WTC11 (cell line): ENCODE data around the gene HSPA1B. TPM values are rescaled to one million over a fixed set of nuclear protein-coding genes. Genes with fewer than 3 reads are reported as not detected.

Source experiments
- ATAC-seq: fragments of 200-7000 bp; cut with Tn5 transposase; 2 replicates; pipeline ENCODE4 v1.10.0; 2021; ENCODE audit warnings: mild to moderate bottlenecking, moderate library complexity
- CTCF ChIA-PET: fragments of 300-600 bp; sonication (Branson Sonifier 250); formaldehyde crosslinking; loops from one replicate; lab custom pipeline; 2021; ENCODE audit warnings: antibody characterized with exemption; lab: Charles Lee
- POLR2A ChIA-PET: fragments of 350-600 bp; sonication (Branson Sonifier 250); formaldehyde crosslinking; loops from one replicate; lab custom pipeline; 2021; ENCODE audit warnings: antibody characterized with exemption; lab: Charles Lee
- DNase-seq: peaks from one replicate; pipeline ENCODE4 v3.0.0; 2021; ENCODE audit warnings: low spot score
- H3K27ac Mint-ChIP-seq: 2 replicates; pipeline ENCODE4 v1.8.0; 2021; ENCODE audit warnings: mixed read lengths
- H3K27me3 Mint-ChIP-seq: 2 replicates; pipeline ENCODE4 v1.8.0; 2021; ENCODE audit warnings: low read depth, mild to moderate bottlenecking, moderate library complexity, mixed read lengths
- H3K36me3 Mint-ChIP-seq: 2 replicates; pipeline ENCODE4 v1.8.0; 2021; ENCODE audit warnings: mixed read lengths
- H3K4me1 Mint-ChIP-seq: 2 replicates; pipeline ENCODE4 v1.8.0; 2022; ENCODE audit warnings: mixed read lengths
- H3K4me3 Mint-ChIP-seq: 2 replicates; pipeline ENCODE4 v1.8.0; 2021; ENCODE audit warnings: mild to moderate bottlenecking, moderate library complexity, mixed read lengths
- H3K9me3 Mint-ChIP-seq: 2 replicates; pipeline ENCODE4 v1.8.0; 2021; ENCODE audit warnings: mixed read lengths
- EMX1 ChIP-seq: fragments of 250-450 bp; sonication (Bioruptor Pico); IDR thresholded peaks from 2 replicates; pipeline ENCODE4 v1.8.0; 2021; ENCODE audit warnings: mild to moderate bottlenecking
- ESRRA ChIP-seq: sonication (generic); formaldehyde crosslinking; IDR thresholded peaks from 2 replicates; pipeline ENCODE4 v1.8.1; 2022; ENCODE audit warnings: mild to moderate bottlenecking, missing genetic modification reagents, borderline replicate concordance
- FOXJ3 ChIP-seq: sonication (generic); formaldehyde crosslinking; IDR thresholded peaks from 2 replicates; pipeline ENCODE4 v1.9.0; 2021; ENCODE audit warnings: missing genetic modification reagents, mild to moderate bottlenecking, borderline replicate concordance
- GABPB1 ChIP-seq: sonication (generic); formaldehyde crosslinking; IDR thresholded peaks from 2 replicates; pipeline ENCODE4 v1.8.1; 2023; ENCODE audit warnings: mild to moderate bottlenecking, missing genetic modification reagents
- HMGA2 ChIP-seq: fragments of 250-450 bp; sonication (Bioruptor Pico); IDR thresholded peaks from 2 replicates; pipeline ENCODE4 v1.4.0; 2021; ENCODE audit warnings: mild to moderate bottlenecking, moderate library complexity
- IRF2 ChIP-seq: sonication (generic); formaldehyde crosslinking; IDR thresholded peaks from 2 replicates; pipeline ENCODE4 v1.8.0; 2022; ENCODE audit warnings: low read depth, missing genetic modification reagents, borderline replicate concordance
- JUN ChIP-seq: sonication (generic); formaldehyde crosslinking; IDR thresholded peaks from 2 replicates; pipeline ENCODE4 v1.8.0; 2023; ENCODE audit warnings: mild to moderate bottlenecking, missing genetic modification reagents
- NFATC4 ChIP-seq: fragments of 250-450 bp; sonication (Bioruptor Pico); IDR thresholded peaks from 2 replicates; pipeline ENCODE4 v1.9.0; 2021; ENCODE audit warnings: mild to moderate bottlenecking
- RELA ChIP-seq: sonication (generic); formaldehyde crosslinking; IDR thresholded peaks from 2 replicates; pipeline ENCODE4 v1.8.1; 2022; ENCODE audit warnings: missing genetic modification reagents, mild to moderate bottlenecking, borderline replicate concordance
- SMAD4 ChIP-seq: sonication (generic); formaldehyde crosslinking; IDR thresholded peaks from 2 replicates; pipeline ENCODE4 v1.8.0; 2022; ENCODE audit warnings: mild to moderate bottlenecking, missing genetic modification reagents
- ZNF232 ChIP-seq: sonication (generic); formaldehyde crosslinking; IDR thresholded peaks from 2 replicates; pipeline ENCODE4 v1.8.0; 2022; ENCODE audit warnings: mild to moderate bottlenecking, missing genetic modification reagents
- ZNF317 ChIP-seq: sonication (generic); formaldehyde crosslinking; IDR thresholded peaks from 2 replicates; pipeline ENCODE4 v1.8.1; 2023; ENCODE audit warnings: low read depth, mild to moderate bottlenecking, moderate library complexity, missing genetic modification reagents, borderline replicate concordance
- ZNF416 ChIP-seq: fragments of 250-450 bp; sonication (Bioruptor Pico); IDR thresholded peaks from 2 replicates; pipeline ENCODE4 v1.9.0; 2021; ENCODE audit warnings: mild to moderate bottlenecking, inconsistent platforms
- total RNA-seq: library from RNA; stranded (reverse); gene quantifications from 3 replicates; pipeline ENCODE4 v1.2.3, GENCODE V29; 2021
- TF ChIP-seq, protein P1 (sequence below): sonication (generic); formaldehyde crosslinking; IDR thresholded peaks from 2 replicates; pipeline ENCODE4 v1.8.0; 2023; ENCODE audit warnings: mild to moderate bottlenecking, missing genetic modification reagents
- TF ChIP-seq, protein P2 (sequence below): sonication (generic); formaldehyde crosslinking; IDR thresholded peaks from 2 replicates; pipeline ENCODE4 v1.8.1; 2023; ENCODE audit warnings: mild to moderate bottlenecking, missing genetic modification reagents, borderline replicate concordance
- TF ChIP-seq, protein P3 (sequence below): sonication (generic); formaldehyde crosslinking; IDR thresholded peaks from 2 replicates; pipeline ENCODE4 v1.8.1; 2022; ENCODE audit warnings: missing genetic modification reagents, borderline replicate concordance
- TF ChIP-seq, protein P4 (sequence below): fragments of 250-450 bp; sonication (Bioruptor Pico); IDR thresholded peaks from 2 replicates; pipeline ENCODE4 v1.9.0; 2021; ENCODE audit warnings: mild to moderate bottlenecking

The HSPA1B gene
- total RNA-seq, 1 experiment from 2014 or later: 75.3 TPM

DNA sequence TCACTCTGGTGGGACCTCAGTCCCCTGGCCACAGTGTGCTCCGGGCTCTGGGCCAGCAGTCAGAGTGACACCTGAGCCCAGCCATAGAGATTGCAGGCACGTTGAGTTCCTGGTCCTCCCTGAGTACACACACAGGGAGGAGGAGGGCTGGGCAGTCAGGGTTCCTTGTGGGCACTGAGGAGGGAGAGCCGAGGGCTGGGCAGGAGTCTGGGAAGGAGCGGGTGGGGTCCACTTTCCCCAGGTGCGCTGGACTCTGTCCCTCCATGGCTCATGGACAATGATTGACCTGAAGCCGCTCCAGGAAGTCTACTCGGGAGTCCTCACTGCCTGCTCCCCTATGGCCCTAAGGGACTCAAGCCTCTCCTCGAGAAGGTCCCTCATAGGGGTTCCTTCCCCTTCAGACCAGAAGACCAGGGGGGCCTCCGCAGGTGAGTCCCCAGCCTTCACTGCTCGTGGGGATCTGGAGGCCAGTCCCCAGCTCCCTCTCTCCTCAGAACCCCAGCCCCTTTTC lies 50.2 kb downstream of the HSPA1B start:
- ChIA-PET POLR2A (no interaction called here), CTCF (interaction anchor here (1.4 kb wide), 1 partner anchor 46 kb away, joined by 4 read pairs; no protein-coding TSS in a partner anchor)
- H3K9me3 Mint-ChIP-seq: no peaks in the 10 kb centered on the region
- no peak for DNase-seq
- no peak for ATAC-seq
- H3K27me3 Mint-ChIP-seq: no peaks in the 10 kb centered on the region
- H3K4me1 Mint-ChIP-seq: peaks cover 6% of the 10 kb centered on the region
- no peak for TF ChIP-seq NFATC4 (CRISPR knock-in tag)
- TF ChIP-seq GABPB1 (CRISPR knock-in tag): peak; percentile 58; the same call in 1 of the 2 replicates
- H3K27ac Mint-ChIP-seq: no peak overlapping the region
- peaks cover 26% of the 10 kb centered on the region for H3K36me3 Mint-ChIP-seq
- no peak overlapping the region for H3K4me3 Mint-ChIP-seq

DNA sequence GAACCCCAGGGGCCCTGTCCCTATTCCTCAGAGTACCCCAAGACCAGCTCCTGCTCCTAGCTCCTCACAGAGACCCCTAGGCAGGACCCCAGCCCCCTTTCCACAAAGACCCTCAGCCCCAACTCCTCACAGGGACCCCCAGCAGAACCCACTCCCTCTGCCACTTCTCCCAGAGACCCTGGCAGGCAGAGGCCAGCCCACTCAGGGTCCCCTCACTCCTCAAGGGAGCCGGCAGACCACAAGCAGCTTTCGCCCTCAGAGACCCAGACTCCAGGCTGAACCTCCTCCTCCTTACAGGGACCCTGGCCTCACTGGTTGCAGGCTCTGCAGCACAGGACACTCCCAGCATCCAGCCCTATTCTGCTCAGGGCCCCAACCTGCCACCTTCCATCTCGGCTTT lies 50.7 kb downstream of the HSPA1B start:
- DNase-seq (no peak), ATAC-seq (no peak; the same call in 1 of the 2 replicates)
- Mint-ChIP-seq H3K4me1 (peaks cover 6% of the 10 kb centered on the region), H3K4me3 (0 out of 2 replicates have a peak overlapping the region, but pooled peaks have one; percentile 51), H3K27me3 (no peaks in the 10 kb centered on the region), H3K27ac (no peak overlapping the region), H3K9me3 (no peaks in the 10 kb centered on the region), H3K36me3 (peaks cover 31% of the 10 kb centered on the region)
- POLR2A ChIA-PET: no interaction called here
- CTCF ChIA-PET: interaction anchor here (1.3 kb wide), 1 partner anchor 87 kb away, joined by 5 read pairs; no protein-coding TSS in a partner anchor
- TF ChIP-seq JUN (CRISPR knock-in tag) (no peak), ZNF317 (CRISPR knock-in tag) (no peak), HMGA2 (CRISPR knock-in tag) (no peak), ZNF232 (CRISPR knock-in tag) (no peak), EMX1 (no peak), RELA (CRISPR knock-in tag) (no peak), SMAD4 (no peak), FOXJ3 (no peak), IRF2 (CRISPR knock-in tag) (no peak), ESRRA (CRISPR knock-in tag) (no peak)
- TF ChIP-seq, protein P1, sequence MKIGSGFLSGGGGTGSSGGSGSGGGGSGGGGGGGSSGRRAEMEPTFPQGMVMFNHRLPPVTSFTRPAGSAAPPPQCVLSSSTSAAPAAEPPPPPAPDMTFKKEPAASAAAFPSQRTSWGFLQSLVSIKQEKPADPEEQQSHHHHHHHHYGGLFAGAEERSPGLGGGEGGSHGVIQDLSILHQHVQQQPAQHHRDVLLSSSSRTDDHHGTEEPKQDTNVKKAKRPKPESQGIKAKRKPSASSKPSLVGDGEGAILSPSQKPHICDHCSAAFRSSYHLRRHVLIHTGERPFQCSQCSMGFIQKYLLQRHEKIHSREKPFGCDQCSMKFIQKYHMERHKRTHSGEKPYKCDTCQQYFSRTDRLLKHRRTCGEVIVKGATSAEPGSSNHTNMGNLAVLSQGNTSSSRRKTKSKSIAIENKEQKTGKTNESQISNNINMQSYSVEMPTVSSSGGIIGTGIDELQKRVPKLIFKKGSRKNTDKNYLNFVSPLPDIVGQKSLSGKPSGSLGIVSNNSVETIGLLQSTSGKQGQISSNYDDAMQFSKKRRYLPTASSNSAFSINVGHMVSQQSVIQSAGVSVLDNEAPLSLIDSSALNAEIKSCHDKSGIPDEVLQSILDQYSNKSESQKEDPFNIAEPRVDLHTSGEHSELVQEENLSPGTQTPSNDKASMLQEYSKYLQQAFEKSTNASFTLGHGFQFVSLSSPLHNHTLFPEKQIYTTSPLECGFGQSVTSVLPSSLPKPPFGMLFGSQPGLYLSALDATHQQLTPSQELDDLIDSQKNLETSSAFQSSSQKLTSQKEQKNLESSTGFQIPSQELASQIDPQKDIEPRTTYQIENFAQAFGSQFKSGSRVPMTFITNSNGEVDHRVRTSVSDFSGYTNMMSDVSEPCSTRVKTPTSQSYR: no peak
- TF ChIP-seq, protein P2, sequence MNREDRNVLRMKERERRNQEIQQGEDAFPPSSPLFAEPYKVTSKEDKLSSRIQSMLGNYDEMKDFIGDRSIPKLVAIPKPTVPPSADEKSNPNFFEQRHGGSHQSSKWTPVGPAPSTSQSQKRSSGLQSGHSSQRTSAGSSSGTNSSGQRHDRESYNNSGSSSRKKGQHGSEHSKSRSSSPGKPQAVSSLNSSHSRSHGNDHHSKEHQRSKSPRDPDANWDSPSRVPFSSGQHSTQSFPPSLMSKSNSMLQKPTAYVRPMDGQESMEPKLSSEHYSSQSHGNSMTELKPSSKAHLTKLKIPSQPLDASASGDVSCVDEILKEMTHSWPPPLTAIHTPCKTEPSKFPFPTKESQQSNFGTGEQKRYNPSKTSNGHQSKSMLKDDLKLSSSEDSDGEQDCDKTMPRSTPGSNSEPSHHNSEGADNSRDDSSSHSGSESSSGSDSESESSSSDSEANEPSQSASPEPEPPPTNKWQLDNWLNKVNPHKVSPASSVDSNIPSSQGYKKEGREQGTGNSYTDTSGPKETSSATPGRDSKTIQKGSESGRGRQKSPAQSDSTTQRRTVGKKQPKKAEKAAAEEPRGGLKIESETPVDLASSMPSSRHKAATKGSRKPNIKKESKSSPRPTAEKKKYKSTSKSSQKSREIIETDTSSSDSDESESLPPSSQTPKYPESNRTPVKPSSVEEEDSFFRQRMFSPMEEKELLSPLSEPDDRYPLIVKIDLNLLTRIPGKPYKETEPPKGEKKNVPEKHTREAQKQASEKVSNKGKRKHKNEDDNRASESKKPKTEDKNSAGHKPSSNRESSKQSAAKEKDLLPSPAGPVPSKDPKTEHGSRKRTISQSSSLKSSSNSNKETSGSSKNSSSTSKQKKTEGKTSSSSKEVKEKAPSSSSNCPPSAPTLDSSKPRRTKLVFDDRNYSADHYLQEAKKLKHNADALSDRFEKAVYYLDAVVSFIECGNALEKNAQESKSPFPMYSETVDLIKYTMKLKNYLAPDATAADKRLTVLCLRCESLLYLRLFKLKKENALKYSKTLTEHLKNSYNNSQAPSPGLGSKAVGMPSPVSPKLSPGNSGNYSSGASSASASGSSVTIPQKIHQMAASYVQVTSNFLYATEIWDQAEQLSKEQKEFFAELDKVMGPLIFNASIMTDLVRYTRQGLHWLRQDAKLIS: no peak
- TF ChIP-seq, protein P3, sequence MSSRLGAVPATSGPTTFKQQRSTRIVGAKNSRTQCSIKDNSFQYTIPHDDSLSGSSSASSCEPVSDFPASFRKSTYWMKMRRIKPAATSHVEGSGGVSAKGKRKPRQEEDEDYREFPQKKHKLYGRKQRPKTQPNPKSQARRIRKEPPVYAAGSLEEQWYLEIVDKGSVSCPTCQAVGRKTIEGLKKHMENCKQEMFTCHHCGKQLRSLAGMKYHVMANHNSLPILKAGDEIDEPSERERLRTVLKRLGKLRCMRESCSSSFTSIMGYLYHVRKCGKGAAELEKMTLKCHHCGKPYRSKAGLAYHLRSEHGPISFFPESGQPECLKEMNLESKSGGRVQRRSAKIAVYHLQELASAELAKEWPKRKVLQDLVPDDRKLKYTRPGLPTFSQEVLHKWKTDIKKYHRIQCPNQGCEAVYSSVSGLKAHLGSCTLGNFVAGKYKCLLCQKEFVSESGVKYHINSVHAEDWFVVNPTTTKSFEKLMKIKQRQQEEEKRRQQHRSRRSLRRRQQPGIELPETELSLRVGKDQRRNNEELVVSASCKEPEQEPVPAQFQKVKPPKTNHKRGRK (CRISPR knock-in tag): no peak

DNA sequence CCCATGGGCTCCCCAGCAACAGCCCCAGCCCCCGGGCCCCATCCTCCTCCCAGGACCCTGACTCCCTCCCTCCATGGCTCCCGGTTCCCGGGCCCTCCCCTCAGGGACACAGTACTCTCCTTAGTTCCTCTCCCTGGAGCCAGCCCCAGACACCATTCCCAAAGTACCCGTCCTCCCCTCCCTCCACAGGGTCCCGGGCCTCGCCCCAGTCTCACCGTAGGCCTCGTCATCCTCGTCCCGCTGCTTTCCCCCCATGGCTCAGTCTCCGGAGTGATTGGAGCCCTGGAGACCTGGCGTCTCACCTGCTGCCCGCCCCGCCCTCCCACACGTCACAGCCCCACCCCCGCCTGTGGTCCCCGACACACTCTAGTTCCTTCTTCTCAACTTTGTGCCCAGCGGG lies 51.2 kb downstream of the HSPA1B start, which contains the start of gene SLC44A4:
SLC44A4 (minus strand) TSS at position 272 of the 400 bp plus-strand sequence; CDS start at position 255, 17 bp downstream.
- ATAC-seq (peak; percentile 77), DNase-seq (peak; percentile 52)
- no peaks in the 10 kb centered on the region for H3K27me3 Mint-ChIP-seq

More for the DNA sequence above, 51.2 kb downstream of the HSPA1B start, which contains the start of gene SLC44A4:
- peaks cover 35% of the 10 kb centered on the region for H3K36me3 Mint-ChIP-seq
- H3K4me1 Mint-ChIP-seq: peaks cover 6% of the 10 kb centered on the region
- TF ChIP-seq, protein P4, sequence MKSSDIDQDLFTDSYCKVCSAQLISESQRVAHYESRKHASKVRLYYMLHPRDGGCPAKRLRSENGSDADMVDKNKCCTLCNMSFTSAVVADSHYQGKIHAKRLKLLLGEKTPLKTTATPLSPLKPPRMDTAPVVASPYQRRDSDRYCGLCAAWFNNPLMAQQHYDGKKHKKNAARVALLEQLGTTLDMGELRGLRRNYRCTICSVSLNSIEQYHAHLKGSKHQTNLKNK (CRISPR knock-in tag): no peak
- 0 out of 2 replicates have a peak, but pooled peaks have one; percentile 50 for TF ChIP-seq ZNF416
- peak within 1 kb of the TSS; percentile 94 for H3K27ac Mint-ChIP-seq
- POLR2A ChIA-PET: no interaction called here
- H3K9me3 Mint-ChIP-seq: no peaks in the 10 kb centered on the region
- CTCF ChIA-PET: interaction anchor here (0.8 to 2.1 kb wide), 5 partner anchors 9 to 189 kb away, joined by 3 to 7 read pairs (median 3); partner anchors contain the start of gene NEU1
- peak within 1 kb of the TSS; percentile 51 for H3K4me3 Mint-ChIP-seq
